Measurements from ENCODE around the gene NUBP2.

The NUBP2 gene

DNA sequence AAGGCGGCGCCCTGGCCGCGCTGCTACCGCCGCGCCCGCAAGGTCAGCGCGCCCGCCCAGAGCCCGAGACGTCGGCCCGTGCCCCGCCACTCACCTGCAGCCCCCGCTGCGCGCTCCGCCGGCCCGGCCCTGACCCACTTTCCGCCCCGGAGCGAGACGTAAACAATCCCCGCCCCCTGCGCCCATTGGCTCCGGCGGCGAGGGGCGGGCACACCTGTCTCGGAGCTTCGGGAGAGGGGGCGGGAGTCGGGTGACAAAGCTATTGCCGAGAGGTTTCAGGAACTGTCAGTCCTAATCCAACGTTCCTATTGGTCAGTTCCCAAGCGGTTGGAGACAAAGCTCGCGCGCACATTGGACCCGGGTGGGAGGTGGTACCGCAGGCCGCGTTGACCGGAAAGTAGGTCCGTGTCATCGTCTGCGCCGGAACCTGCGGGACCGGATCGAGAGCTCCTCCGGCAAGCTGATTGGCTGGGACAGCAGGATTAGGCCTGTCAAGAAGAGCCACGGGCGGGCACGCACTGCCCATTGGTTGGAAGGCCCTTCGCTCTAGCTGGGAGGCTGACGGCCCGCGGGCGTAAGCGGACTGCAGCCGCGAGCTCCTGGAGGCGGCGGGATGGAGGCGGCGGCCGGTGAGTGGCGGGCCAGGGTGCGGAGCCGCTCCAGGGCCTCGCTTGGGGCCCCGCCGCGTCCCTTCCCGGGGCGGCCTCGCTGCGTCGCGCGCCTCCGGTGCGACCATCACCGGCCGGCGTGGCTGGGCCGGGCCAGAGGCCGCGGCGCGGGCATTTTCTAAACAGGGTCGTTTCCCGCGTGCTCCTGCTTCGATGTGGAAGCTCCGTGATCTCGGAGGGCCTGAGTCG lies at the start of gene NUBP2, which contains the start of gene SPSB3:
Gene NUBP2, plus strand, starts transcription at position 553 of the 857 bp plus-strand sequence. Its CDS starts 61 bp downstream, at position 614.
Gene SPSB3, minus strand, starts transcription at position 164 of the 857 bp plus-strand sequence. CDS start 1,088 bp downstream, outside the sequence.
- peak; percentile 100 for DNase-seq (ENCODE audit: low read depth)

GRCh38 chr16:1734123-1734522 lies 48.6 kb upstream of the NUBP2 start:
- DNase-seq (ENCODE audit: low read depth) = no peak

DNA sequence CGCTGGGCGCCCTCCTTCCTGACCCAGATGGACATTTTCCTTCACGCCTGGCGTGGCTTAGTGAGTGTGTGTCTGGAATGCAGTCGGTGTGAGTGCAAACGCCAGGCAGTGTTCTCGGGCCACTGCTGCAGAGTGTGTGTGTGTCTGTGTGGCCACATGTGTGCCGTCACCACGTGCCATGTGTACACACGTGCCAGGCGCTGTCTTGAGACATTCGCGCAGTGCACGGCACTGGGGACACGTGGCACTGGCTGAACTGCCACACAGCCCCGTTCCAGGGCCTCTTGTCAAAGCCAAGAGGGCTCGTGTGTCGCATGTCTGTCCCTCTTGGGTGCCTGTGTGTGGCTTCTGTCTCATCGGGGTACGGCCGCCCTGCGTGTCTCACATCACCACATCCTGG lies 47.9 kb upstream of the NUBP2 start:
- no peak for DNase-seq (ENCODE audit: low read depth)

DNA sequence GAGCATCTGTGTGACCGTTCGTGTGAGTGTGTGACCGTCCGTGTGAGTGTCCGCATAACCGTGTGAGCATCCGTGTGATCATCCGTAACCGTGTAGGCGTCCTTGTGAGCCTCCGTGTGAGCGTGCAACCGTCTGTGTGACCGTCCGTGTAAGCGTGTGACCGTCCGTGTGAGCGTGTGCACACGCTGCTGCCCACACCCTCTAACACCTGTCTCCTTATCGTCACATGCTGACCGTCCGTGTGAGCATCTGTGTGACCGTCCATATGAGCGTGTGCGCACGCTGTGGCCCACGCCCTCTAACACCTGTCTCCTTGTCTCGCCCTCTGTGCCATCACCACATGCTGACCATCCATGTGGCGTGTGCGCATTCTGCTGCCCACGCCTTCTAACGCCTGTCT lies 42.5 kb upstream of the NUBP2 start:
- DNase-seq (ENCODE audit: low read depth) = no peak

DNA sequence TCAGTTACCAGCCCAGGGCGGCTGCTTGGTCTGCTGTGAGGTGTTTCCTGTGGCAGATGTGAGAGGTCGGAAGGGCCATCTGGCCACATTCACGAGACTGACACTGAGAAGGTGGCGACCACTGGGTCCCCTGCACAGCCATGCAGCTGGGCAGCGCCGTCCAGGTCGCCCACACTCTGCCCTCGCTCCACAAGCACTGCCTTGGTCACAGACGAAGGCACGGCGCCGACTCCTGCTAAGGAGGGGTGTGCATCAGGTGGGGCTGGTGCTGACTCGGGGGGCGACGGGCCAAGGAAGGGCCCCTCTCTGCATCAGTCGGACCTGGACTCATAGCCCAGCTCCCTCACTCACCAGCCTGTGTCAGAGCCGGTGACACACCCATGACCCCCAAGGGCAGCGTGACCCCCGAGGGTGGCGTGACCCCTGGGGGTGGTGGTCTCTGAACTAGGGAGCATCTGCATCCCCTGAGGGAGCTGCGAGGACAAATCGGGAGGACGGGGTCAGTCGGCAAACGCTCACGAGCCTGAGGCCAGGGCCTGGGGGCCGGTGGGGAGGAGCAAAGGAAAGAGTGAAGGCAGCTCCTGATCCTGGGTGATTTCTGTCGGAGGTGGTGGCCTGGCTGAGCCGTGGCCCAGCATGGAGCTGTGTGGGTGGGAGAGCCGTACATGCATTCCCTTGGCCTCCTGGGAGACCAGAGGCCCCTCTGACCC lies 41.8 kb upstream of the NUBP2 start:
- DNase-seq (ENCODE audit: low read depth) = no peak

- DNase-seq (ENCODE audit: low read depth) = no peak
Measured at GRCh38 chr16:1741553-1742165, 41.1 kb upstream of the NUBP2 start.

- DNase-seq (ENCODE audit: low read depth) = no peak
Measured at GRCh38 chr16:1743376-1744337, 39.1 kb upstream of the NUBP2 start.

DNA sequence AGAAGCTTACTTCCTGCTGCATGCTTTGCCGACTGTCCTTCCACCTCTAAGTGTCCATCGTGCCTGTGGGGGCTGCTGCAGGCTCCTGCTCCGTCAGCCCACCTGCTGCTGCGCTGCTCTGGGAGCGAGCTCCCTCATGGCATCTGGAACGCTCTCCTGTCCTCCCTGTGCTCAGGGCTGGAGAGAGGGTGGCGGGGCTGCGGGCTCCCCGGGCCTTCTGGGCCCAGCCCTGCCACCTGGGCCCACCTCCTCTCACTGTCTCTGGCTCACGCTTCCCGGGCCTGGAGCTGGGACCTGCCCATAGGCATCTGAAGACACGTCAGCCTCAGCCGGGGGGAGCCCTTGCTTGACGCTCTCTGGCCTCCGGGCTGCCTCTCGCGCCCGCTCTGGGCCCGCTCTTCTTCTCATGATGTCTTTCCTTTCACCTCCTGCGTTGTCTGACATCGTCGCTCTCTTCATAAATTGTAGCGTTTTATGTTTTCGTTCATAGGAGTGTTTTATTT lies 38.4 kb upstream of the NUBP2 start:
- no peak for DNase-seq (ENCODE audit: low read depth)

GRCh38 chr16:1745181-1745899 lies 37.4 kb upstream of the NUBP2 start:
- peak; percentile 95 for DNase-seq (ENCODE audit: low read depth)

- peak; percentile 98 for DNase-seq (ENCODE audit: low read depth)
Measured at GRCh38 chr16:1745900-1746692, 36.7 kb upstream of the NUBP2 start.

GRCh38 chr16:1746693-1747195 lies 36.0 kb upstream of the NUBP2 start:
- DNase-seq (ENCODE audit: low read depth) = peak; percentile 86

GRCh38 chr16:1747934-1748333 lies 34.8 kb upstream of the NUBP2 start:
- DNase-seq (ENCODE audit: low read depth) = no peak

GRCh38 chr16:1749152-1750117 lies 33.3 kb upstream of the NUBP2 start:
- peak; percentile 80 for DNase-seq (ENCODE audit: low read depth)

- DNase-seq (ENCODE audit: low read depth) = no peak
Measured at GRCh38 chr16:1751946-1752345, 30.8 kb upstream of the NUBP2 start.

GRCh38 chr16:1752853-1753252 lies 29.9 kb upstream of the NUBP2 start:
- no peak for DNase-seq (ENCODE audit: low read depth)

GRCh38 chr16:1754204-1754603 lies 28.6 kb upstream of the NUBP2 start:
- no peak for DNase-seq (ENCODE audit: low read depth)

GRCh38 chr16:1757714-1758461 lies 24.9 kb upstream of the NUBP2 start:
- no peak for DNase-seq (ENCODE audit: low read depth)

GRCh38 chr16:1758923-1759322 lies 23.8 kb upstream of the NUBP2 start:
- DNase-seq (ENCODE audit: low read depth) = no peak

Data from ELR (cell line).